ENCODE results near the gene PRPF40B.
A peak's percentile ranks its signal among the peaks of the same experiment; 100 is the strongest.

DNA sequence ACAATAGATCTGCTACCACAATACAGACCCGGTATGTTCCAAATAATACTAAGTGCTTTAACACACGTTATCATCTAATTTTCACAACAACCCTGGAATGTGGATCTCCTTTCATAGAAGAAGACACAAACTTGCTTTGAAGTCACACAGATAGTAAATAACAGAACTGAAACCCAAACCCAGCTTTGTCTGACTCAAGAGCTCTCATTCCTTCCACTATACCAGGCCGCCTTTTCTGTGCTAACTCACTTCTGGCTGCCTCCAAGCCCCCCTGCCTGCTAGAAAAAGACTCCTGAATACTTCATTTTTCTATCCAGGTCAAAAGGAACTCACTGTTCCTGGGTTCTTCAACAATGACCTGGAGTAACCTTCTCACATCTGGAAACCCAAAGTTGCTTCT is 37.8 kb downstream of the PRPF40B start:
- TF ChIP-seq POLR2A (IDR thresholded peaks at IDR 0.05; ENCODE audit: low read depth, low read length) = no peak
- TF ChIP-seq TAF1 (IDR thresholded peaks at IDR 0.05; ENCODE audit: low read depth, low read length) = no peak
- no peak for TF ChIP-seq PAX5 (IDR thresholded peaks at IDR 0.05; ENCODE audit: insufficient read depth, low read length, severe bottlenecking)
- TF ChIP-seq POLR2AphosphoS5 (IDR thresholded peaks at IDR 0.05; ENCODE audit: low read depth, low read length) = no peak
- no peak for TF ChIP-seq POU2F2 (IDR thresholded peaks at IDR 0.05; ENCODE audit: low read depth, low read length)
- TF ChIP-seq SPI1 (IDR thresholded peaks at IDR 0.05; ENCODE audit: low read depth, low read length) = peak; percentile 98

Data from GM12891 (cell line).